Measurements from ENCODE around the gene DBF4B.
"Not testable (repeated sequence)": the region's sequence is repeated elsewhere in the genome, so short reads cannot be mapped to it uniquely, and the experiment has no call there.

The DBF4B gene

DNA sequence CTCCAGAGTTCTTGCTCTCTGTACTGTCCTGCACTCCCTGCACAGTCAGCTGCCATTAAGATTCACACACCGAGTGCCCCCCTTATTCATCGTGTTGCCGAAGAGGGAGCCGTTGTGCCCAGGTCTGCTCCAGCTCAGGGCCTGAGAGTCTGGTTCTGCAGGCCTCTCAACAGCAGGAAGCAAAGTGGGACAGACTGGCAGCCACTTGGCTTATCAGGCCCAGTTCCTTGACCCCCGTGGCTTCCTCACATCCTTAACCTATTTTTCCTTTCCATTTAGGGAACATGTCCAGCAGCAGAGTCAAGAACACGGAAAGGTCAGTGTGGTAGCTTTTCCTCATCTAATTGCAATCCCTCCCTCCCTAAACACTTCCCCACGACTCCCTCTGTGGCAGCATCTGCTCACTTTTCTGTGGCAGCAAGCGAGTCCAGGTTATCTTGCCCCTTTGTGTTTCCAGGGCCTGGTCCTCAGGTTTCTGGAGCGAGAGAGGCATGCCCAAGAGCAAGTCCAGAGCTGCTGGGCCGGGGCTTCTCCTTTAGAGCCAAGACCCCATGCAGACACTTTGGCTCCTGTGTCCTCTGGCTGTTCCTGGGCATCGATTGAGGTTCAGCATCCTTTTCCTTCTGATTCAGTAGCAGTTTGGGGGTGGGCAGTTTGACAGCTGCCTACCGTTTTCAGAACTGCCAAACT, 28.2 kb downstream of the DBF4B start:
- no peak for DNase-seq

DNA sequence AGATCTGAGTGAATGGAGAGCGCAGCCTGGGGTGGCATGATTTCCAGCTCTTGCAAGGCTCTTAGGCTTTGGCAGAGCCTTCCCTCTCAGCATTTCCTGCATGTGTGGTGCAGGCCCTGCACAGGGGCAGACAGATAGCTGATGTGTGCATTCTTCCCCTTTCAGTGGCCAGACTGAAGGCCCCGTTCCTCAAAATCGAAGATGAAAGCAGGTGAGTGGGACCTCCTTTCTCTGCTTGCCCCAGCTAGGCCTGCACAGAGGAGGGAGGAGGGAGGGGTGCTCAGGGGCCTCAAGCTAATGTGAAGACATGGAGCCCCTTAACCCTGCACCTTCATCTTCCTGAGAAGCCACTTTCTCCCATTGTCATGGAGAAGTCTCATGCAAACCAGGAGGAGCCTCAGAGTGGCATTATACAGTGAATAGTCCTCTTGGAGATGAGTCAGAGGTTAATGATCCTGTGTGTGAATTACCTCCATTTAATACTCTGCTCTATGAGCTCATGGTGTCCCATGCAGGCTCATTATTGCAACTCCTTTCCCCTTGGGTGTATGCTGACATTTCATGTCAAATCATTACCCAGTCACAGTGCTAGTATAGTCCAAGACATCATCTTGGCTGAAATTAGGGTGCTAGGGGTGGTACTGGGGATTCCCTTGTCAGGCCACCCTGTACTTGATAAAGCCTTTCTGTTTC, 29.9 kb downstream of the DBF4B start:
- DNase-seq, result no peak

DNA sequence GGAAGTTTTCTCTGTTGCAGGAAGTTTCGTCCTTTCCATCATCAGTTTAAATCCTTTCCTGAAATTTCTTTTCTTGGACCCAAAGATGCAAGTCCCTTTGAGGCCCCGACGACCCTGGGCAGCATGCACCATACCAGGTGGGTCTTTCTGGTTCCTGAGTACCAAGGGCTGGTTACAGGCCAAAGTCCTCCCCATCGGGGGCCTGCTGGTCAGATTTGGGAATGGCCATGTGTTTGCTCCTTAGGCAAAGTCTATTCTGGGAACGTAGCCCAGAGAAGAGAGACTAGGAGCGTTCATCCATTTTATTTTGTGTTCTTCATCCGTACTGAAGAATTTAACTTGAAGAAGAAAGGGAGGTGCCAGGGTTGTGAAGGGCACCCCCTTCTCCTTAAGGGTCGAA, 32.9 kb downstream of the DBF4B start:
- no peak for DNase-seq

DNA sequence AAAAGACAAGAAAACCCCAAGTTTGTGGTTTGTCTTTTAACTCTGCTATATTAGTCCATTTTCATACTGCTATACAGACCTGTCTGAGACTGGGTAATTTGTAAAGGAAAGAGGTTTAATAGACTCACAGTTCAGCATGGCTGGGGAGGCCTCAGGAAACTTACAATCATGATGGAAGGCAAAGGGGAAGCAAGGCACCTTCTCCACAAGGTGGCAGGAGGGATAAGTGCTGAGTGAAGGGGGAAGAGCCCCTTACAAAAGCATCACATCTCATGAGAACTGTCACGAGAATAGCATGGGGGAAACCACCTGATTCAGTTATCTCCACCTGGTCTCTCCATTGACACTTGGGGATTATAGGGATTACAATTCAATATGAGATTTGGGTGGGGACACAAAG, 36.8 kb downstream of the DBF4B start:
- no peak for DNase-seq

DNA sequence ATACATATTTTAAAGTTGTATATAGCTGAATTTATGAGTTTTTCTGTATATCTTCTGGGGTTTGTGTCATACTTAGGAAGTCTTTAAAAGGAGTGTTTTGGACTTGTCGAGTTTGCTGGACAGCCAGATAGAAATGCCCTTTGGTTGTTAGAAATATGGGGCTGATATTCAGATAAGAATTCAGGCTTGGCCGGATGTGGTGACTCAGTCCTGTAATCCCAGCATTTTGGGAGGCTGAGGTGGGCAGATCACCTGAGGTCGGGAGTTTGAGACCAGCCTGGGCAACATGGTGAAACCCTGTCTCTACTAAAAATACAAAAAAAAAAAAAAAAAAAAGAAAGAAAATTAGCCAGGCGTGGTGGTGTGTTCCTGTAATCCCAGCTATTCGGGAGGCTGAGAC, 37.3 kb downstream of the DBF4B start:
- not testable (repeated sequence) for DNase-seq

DNA sequence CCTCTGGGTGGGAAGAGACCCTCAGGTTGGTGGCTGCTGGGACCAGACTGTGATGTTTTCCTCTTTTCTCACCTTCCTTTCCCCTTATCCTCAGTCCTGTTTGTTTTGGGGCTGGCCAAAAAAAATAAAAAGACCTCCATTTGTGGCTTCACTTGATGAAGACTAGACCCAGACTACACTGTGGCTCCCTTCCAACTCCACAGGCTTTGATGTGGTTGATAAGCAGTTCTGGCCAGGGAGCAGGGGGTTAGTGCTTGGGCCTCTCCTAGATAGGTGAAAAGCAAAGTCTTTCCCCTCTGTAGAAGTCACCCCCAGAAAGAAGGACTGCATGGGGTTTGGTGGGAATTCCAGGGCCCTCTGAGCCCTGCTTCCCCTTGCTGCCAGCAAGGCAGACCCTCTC, 39.1 kb downstream of the DBF4B start:
- DNase-seq, result no peak

DNA sequence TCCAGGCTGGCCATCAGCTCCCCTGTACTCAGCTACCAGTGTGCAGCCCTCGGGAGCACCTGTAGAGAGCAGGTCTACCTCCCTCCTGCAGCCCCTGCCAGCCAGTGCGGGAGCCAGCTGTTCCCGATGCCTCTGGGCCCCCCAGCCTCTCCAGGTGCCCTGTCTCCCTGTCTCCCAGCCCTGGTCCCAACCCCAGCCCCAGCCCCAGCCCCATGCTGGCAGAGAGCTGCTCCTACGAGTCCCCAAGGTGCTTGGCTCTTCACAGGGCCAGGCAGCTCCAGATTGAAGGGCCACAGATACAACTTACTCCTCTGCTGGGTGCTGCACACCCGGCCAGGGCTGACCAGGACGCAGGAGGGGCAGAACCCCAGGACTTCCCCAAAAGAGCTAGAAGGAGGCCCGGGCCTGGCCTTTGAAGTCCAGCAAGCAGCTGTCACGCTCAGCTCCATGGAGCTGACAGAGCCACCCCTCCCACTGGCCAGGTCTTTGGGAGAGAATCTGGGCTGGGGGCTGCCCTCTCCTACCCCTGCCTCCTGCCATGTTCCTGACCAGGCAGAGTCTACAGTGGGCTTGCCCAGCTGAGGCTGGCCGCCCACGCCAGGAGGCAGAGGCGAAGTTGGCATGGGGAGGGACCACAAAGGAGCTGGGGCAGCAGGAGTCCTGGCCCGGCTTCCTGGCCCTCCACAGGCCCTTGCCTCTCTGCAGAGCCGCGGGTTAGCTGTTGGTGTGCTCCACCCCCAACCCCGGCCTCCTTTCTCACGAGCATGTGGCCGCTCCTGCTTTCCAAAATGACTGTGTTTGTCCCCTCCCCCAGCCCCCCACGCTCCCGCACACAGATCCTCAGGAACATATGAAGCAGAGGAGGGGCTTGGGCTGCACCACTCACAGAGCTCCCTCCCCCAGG, 40.9 kb downstream of the DBF4B start:
- no peak for DNase-seq

DNA sequence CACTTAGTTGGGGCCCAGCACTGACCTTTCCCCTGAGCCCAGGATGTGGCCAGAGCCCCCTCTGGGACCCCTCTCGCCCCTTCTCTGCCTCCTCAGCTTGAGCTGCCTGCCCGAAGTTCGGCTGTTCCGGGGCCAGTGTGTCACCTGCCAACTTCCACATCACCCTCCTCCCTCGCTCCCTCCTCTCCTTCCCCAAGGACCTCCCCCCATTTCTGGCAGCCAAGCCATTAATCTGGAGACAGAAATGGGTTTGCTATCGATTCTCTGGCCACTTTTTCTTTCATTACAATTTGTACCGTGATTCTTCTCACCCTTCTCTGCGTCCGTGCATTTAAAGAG, 41.5 kb downstream of the DBF4B start:
- no peak for DNase-seq

DNA sequence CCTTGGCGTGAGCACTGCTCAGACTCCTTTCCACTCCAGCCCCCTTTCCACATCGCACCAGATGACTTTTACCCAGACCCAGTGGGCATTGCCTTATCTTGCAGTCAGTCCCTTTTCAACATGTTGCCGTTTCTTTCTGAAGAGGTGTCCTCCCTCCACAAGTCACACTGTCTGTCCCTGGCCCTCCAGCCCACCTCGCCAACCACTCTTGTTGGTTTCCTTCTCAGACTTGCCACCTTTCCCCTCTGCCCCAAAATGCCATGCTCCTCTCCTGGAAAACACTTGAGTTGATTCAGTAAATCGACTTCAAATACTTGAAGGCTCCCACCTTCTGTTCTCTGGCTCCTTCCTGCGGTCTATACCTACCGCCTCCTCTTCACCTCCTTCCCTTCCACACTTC, 42.9 kb downstream of the DBF4B start:
- no peak for DNase-seq

DNA sequence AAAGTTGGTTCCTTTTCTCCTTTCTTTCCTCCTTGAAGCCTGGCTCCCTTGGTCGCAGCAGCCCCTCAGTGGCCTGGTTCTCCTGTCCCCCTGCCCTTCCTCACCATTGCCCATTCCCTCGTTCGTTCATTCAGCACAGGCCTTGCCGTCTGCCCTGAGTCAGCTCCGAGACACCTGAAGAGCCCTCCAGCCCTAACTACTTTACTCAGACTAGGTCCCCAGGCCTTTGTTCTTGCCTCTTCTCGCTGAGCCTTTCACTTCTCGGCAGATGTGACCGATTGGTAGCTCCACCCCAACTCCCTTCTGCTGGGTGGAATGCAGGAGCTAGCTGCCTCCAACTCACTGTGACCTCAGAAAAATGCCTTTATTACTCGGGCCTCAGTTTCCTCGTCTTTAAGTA, 43.3 kb downstream of the DBF4B start:
- no peak for DNase-seq

DNA sequence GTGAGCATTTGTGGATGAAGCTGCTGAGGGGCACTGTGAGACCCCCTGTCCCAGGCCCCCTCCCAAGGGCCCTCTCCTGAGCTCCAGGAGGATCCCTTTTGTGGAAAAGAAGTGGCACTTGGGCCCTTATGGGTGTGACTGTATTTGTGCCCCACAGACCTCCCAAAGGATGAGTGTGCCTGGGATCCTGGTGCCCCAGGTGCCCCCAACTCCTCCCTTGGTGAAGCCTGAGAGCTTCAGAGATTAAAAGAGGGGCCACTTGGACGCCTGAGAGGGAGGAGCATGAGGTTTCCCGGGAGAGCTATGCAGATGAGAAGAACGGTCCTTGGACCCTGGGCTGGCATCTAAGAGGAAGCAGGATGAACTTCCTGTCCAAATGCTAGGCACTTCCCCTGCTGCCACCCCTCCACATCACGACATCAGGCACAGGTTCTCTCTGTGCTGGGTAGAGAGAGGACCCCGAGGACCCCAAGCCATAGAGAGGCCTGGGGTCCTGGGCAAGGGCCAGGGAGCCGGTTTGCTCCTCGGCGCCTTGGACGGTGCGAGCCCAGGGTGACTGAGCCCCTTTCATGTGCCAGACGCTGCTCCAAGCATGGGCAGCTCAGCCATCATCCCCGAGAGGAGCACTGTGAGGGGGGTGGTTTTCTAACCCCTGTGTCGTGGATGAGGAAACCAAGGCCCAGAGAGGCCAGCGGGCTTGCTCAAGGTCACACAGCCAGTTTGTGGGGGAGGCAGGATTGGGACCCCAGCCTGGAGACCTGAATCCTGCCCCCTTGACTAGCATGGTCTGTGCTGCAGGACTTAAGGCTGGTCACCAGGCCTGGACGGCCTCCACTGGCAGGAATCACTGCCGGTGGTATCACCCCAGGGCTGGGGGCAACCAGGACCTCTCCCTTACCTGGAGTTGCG, 44.7 kb downstream of the DBF4B start:
- DNase-seq, result no peak

DNA sequence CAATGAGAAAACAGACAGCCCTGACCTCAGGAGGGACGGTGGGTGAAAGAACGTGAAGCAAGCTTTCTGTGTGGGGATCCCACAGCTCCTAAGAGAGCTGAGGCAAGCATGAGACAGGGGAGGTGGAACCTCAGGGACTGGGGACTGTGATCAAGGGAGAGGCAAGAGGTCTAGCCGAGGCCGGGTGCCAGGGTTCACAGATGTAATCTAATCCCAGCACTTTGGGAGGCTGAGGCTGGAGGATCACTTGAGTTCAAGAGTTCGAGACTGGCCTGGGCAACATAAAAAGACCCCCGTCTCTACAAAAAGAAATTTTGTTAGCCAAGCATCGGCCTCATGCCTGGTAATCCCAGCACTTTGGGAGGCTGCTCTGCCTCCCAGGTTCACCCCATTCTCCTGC, 45.8 kb downstream of the DBF4B start:
- DNase-seq, result no peak

DNA sequence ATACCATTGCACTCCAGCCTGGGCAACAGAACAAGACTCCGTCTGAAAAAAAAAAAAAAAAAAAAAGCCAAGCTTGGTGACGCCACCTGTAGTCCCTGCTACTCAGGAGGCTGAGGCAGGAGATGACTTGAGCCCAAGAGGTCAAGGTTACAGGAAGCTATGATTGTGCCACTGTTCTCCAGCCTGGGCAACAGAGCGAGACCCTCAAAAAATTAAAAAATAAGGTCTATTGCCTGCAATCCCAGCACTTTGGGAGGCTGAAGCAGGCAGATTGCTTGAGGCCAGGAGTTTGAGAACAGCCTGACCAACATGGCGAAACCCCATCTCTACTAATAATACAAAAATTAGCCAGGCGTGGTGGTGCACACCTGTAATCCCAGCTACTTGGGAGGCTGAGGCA, 46.7 kb downstream of the DBF4B start:
- DNase-seq, result not testable (repeated sequence)

DNA sequence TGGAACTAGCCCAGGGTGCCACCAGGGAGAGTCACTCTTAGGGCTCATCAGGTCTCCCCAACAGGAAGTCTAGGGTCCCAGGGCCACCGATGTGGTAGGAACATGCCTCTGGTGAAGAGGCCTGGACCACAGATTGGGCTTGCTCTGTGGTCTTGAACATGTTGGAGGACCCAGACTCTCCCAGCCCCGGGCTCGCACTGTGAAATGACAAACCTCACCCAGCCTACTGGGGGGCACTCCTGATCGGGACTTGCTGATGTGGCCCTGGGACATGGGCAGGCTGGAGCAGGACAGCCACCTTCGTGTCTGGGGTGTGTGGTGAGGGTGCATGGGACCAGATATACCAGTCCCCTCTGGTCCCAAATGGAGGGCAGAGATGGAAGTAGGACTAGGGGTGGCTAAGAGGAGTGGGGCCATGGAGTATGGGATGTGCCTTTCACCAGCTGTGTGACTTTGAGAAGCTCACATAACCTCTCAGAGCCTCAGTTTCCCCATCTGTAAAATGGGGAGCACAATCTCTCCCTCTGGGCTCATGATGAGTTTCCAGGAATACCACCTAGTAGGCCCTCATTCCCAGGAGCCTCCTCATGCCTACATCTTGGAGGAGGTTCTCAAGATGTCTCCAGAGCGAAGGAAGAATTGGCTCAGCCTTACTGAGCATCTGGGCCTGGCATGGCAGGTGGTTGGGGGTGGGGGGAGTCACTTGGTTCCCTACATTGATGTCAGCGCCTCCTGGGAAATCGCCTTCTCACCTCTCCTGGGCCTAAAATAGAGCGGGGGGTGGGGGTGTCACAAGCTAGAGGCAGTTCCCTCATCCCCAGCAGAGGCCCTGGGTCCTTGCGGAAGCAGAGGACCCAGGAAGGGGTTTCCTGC, 48.8 kb downstream of the DBF4B start:
- no peak for DNase-seq

DNA sequence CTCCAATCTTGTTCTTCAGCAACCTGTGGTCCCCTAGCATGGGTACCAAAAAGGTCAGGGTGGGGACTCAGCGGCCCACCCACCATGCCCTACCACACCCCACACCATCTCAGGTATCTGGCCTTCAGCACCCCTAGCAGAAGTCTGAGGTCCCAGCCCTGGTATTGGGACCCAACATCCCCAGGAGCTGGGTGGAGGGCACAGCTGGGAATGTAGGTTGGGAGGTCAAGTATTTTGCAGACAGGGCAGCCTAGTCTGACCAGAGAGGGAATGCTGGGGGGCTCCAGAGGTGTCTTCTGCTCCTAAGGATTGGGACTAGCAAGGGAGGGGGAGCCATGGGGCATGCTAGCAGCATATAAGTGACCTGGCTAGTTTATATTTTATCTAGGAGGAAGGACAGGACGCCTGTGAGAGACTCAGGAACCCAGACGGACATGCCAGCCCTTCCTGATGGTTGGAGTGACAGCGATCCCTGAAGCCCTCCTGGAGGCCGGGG, 49.5 kb downstream of the DBF4B start:
- DNase-seq, result no peak

DNA sequence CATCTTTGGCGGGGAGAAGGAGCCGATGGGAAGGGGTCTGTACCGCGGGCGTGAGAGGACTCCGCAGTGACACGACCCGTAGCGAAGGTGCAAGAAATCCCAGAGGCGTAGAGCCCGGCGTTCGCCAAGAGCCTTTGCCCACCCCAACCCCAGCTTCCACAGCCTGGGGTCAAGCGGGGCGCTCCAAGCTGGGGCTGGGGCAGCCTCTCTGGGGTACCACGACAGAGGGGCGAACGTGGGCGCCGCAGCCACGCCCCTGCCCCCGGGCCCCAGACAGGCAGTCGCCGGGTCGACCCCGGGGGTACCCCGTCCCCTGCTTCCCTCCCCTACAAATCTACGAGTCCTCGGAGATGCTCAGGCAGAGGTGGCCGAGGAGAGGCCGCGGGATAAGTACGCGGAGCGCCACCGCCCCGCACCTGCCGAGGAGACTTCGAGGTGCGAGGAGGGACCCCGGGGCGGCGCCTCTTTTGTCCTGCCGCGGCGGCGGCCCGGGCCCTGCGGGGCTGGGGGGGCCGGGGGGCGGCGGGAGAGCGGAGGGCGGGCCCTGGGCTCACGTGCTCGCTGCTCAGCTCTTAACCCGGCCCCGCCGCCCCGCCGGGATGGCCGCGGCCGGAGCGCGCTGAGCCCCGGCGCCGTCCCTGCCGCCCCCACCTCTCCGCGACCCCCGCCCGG, 50.1 kb downstream of the DBF4B start, which contains the start of gene ADAM11:
ADAM11 (plus strand) TSS at position 575 of the 672 bp plus-strand sequence. CDS start 212 bp downstream, outside the sequence.
- DNase-seq, result no peak

DNA sequence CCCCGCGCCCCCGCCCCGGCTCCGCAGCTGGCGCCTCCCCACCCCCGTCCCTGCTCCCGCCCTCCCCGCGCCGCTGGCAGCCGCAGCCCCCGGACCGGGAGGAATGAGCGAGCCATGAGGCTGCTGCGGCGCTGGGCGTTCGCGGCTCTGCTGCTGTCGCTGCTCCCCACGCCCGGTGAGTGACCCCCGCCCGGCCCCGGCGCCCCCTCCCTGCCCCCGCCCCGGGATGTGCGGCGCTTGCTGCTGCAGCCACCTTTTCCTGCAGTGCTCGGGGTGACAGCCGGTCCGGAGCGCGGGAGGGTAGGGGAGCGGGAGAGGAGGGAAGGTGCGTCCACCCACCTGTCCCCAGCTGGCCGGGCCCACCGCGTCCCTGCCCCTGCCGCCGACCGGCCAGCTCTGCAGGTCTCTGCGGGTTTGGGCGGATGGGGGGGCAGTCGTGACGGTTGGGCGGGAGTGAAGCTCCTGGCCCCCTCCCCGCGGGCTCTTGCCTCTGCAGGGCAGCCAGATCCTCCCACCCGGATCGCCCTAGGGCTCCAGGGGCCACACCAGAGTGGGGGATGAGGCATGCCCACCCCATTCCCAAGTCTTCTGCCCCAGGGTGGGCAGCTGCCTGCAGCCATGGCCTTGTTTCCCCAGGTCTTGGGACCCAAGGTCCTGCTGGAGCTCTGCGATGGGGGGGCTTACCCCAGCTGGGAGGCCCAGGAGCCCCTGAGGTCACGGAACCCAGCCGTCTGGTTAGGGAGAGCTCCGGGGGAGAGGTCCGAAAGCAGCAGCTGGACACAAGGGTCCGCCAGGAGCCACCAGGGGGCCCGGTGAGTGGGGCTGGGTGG, 50.8 kb downstream of the DBF4B start:
- no peak for DNase-seq

DNA sequence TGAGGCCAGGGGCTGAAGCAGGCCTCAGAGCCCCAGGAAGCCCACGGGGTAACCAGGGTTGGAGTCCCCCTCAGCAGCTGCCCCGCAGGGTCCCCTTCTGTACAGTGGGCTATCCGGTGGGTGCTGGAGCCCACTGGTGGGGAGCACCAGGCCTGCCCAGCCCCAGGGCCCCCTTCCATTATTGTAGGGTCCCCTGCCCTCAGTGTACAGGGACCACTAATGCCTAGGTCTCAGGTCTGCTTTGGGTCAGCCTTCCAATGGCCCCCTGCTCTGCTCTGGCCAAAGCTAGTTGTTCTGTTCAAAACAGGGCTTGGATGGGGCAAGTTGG, 51.4 kb downstream of the DBF4B start:
- DNase-seq, result no peak

DNA sequence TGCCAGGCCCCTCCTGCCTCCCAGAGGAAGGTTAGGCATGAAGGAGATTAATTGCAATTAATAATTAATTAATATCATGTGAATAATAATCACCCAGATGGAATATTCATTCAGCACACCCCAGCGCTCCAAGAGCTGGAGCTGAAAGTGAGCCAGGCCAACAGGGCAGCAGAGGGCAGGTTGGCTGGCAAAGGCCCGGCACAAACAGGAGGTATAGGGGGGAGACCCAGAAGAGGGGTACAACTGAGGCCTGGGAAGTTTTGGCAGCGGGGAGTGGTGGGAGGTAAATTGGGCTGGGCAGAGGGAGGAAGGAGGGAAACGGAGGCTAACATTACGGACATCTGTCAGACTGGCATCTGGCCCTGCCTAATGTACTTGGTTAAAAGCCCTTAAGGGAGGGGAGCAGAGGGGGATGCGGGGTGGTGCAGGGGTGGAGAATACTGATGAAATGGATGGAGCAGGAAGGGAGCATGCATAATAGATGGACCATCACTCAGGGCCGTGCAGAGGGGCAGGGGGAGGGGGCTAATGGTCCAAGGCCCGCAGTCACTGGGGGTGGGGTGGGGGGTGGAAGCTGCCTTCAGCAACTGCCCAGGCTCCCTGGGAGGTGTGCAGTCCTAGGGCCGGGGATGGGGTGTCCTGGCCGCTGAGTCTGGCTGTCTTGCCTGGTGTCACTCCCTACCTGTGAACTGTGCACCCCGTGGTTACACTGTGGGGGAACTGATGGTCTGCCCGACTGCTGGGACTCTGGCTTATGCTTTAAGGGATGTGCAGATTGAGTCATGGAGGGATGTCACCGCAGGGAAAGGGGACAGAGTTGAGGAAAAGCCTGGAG, 52.2 kb downstream of the DBF4B start:
- no peak for DNase-seq

Measured in EL (cell line).